H9 (cell line): ENCODE data around the gene PITPNM3. TPM values are rescaled to one million over a fixed set of nuclear protein-coding genes. Genes with fewer than 3 reads are reported as not detected.

Experiments used
- DNase-seq: peaks from one replicate; pipeline ENCODE4 v3.0.0-alpha.2; 2017
- H2AFZ ChIP-seq: one replicate; pipeline ENCODE4 v1.6.1; 2013; ENCODE audit warnings: mild to moderate bottlenecking, low read length, control low read depth, moderate library complexity
- H2AK5ac ChIP-seq: 2 replicates; pipeline ENCODE4 v1.6.1; 2013; ENCODE audit warnings: low read length, control low read depth, mixed read lengths; ENCODE audit not compliant: insufficient read length
- H2BK120ac ChIP-seq: one replicate; pipeline ENCODE4 v1.6.1; 2013; ENCODE audit warnings: low read depth, mild to moderate bottlenecking, low read length, control low read depth, inconsistent platforms; ENCODE audit not compliant: poor library complexity, severe bottlenecking
- H2BK12ac ChIP-seq: 2 replicates; pipeline ENCODE4 v1.6.1; 2013; ENCODE audit warnings: low read length, control low read depth, mixed read lengths, low read depth; ENCODE audit not compliant: insufficient read length
- H2BK15ac ChIP-seq: 2 replicates; pipeline ENCODE4 v1.6.1; 2013; ENCODE audit warnings: low read depth, low read length, control low read depth
- H2BK20ac ChIP-seq: one replicate; pipeline ENCODE4 v1.6.1; 2013; ENCODE audit warnings: low read depth, mild to moderate bottlenecking, low read length, control low read depth, inconsistent platforms; ENCODE audit not compliant: poor library complexity, severe bottlenecking
- H2BK5ac ChIP-seq: 2 replicates; pipeline ENCODE4 v1.6.1; 2013; ENCODE audit warnings: low read length, control low read depth, mixed read lengths; ENCODE audit not compliant: insufficient read length
- H3K14ac ChIP-seq: 2 replicates; pipeline ENCODE4 v1.6.1; 2013; ENCODE audit warnings: low read length, control low read depth; ENCODE audit not compliant: insufficient read depth
- H3K18ac ChIP-seq: 2 replicates; pipeline ENCODE4 v1.6.1; 2013; ENCODE audit warnings: low read depth, mild to moderate bottlenecking, mixed read lengths, low read length, control low read depth; ENCODE audit not compliant: insufficient read length
- H3K23ac ChIP-seq: 2 replicates; pipeline ENCODE4 v1.6.1; 2013; ENCODE audit warnings: low read length, control low read depth, mixed read lengths, low read depth; ENCODE audit not compliant: insufficient read length
- H3K23me2 ChIP-seq: 2 replicates; pipeline ENCODE4 v1.6.1; 2013; ENCODE audit warnings: low read depth, mild to moderate bottlenecking, mixed read lengths, low read length, control low read depth; ENCODE audit not compliant: insufficient read length, poor library complexity, severe bottlenecking
- H3K27ac ChIP-seq: 2 replicates; pipeline ENCODE4 v1.5.1; 2013; ENCODE audit warnings: low read length, control low read depth, mixed read lengths, low read depth; ENCODE audit not compliant: insufficient read length
- H3K27me3 ChIP-seq: 2 replicates; pipeline ENCODE4 v1.6.1; 2013; ENCODE audit warnings: low read length, control low read depth, inconsistent platforms; ENCODE audit not compliant: insufficient read depth
- H3K4ac ChIP-seq: 2 replicates; pipeline ENCODE4 v1.6.1; 2013; ENCODE audit warnings: low read depth, mild to moderate bottlenecking, control low read depth, inconsistent platforms, low read length, moderate library complexity
- H3K4me1 ChIP-seq: 2 replicates; pipeline ENCODE4 v1.6.1; 2013; ENCODE audit warnings: low read length, control low read depth, inconsistent platforms; ENCODE audit not compliant: insufficient read depth
- H3K4me2 ChIP-seq: 2 replicates; pipeline ENCODE4 v1.6.1; 2013; ENCODE audit warnings: low read length, control low read depth, mixed read lengths; ENCODE audit not compliant: insufficient read length, insufficient read depth
- H3K56ac ChIP-seq: 2 replicates; pipeline ENCODE4 v1.6.1; 2013; ENCODE audit warnings: low read depth, mild to moderate bottlenecking, mixed read lengths, low read length, control low read depth; ENCODE audit not compliant: insufficient read length
- H3K79me1 ChIP-seq: 2 replicates; pipeline ENCODE4 v1.6.1; 2013; ENCODE audit warnings: low read depth, mild to moderate bottlenecking, moderate library complexity, low read length, control low read depth, inconsistent platforms; ENCODE audit not compliant: insufficient read depth, poor library complexity, severe bottlenecking
- H3K79me2 ChIP-seq: 2 replicates; pipeline ENCODE4 v1.6.1; 2013; ENCODE audit warnings: low read length, control low read depth, inconsistent platforms; ENCODE audit not compliant: insufficient read depth
- H3K9ac ChIP-seq: 2 replicates; pipeline ENCODE4 v1.6.1; 2013; ENCODE audit warnings: low read length, control low read depth, mixed read lengths; ENCODE audit not compliant: insufficient read length; ENCODE audit errors: extremely low read depth
- H3K9me3 ChIP-seq: one replicate; pipeline ENCODE4 v1.6.1; 2013; ENCODE audit warnings: low read depth, low read length, inconsistent platforms; ENCODE audit not compliant: control insufficient read depth
- H3T11ph ChIP-seq: one replicate; pipeline ENCODE4 v1.6.1; 2013; ENCODE audit warnings: mild to moderate bottlenecking, low read length, control low read depth, inconsistent platforms
- H4K20me1 ChIP-seq: one replicate; pipeline ENCODE4 v1.6.1; 2013; ENCODE audit not compliant: control insufficient read depth, insufficient read length, insufficient read depth
- H4K5ac ChIP-seq: 2 replicates; pipeline ENCODE4 v1.6.1; 2013; ENCODE audit warnings: low read depth, mild to moderate bottlenecking, mixed read lengths, low read length, control low read depth; ENCODE audit not compliant: insufficient read length
- H4K8ac ChIP-seq: replicated peaks from 2 replicates; pipeline ENCODE4 v1.6.1; 2013; ENCODE audit warnings: low read length, control low read depth, mixed read lengths, low read depth; ENCODE audit not compliant: insufficient read length
- H4K91ac ChIP-seq: 2 replicates; pipeline ENCODE4 v1.6.1; 2013; ENCODE audit warnings: low read depth, mild to moderate bottlenecking, moderate library complexity, mixed read lengths, low read length, control low read depth; ENCODE audit not compliant: insufficient read length
- H3K27ac Mint-ChIP-seq, 3 experiments: 2 replicates in 2 of 3; 3 replicates in 1 of 3; pipeline ENCODE4 v1.8.0; 2020 to 2021; ENCODE audit warnings: mixed read lengths in 3 of 3, mild to moderate bottlenecking in 1 of 3, moderate library complexity in 1 of 3
- H3K27me3 Mint-ChIP-seq: 2 replicates; pipeline ENCODE4 v1.8.0; 2021; ENCODE audit warnings: low read depth, mild to moderate bottlenecking, moderate library complexity, mixed read lengths
- H3K36me3 Mint-ChIP-seq, 3 experiments: 2 replicates in 2 of 3; 3 replicates in 1 of 3; pipeline ENCODE4 v1.8.0; 2020 to 2021; ENCODE audit warnings: low read depth in 3 of 3, mixed read lengths in 3 of 3; ENCODE audit not compliant: insufficient read depth in 1 of 3
- H3K4me1 Mint-ChIP-seq, 2 experiments: 2 replicates each; pipeline ENCODE4 v1.8.0; 2020; ENCODE audit warnings: mixed read lengths in 2 of 2
- H3K4me3 Mint-ChIP-seq, 2 experiments: 2 replicates in 1 of 2; 3 replicates in 1 of 2; pipeline ENCODE4 v1.8.0; 2020 to 2021; ENCODE audit warnings: mild to moderate bottlenecking in 2 of 2, mixed read lengths in 2 of 2, moderate library complexity in 1 of 2
- H3K9me3 Mint-ChIP-seq, 2 experiments: 2 replicates in 1 of 2; 3 replicates in 1 of 2; pipeline ENCODE4 v1.8.0; 2020; ENCODE audit warnings: mild to moderate bottlenecking in 2 of 2, mixed read lengths in 2 of 2, moderate library complexity in 1 of 2
- WGBS: extraction: QIAGEN DNeasy Blood & Tissue Kit; methylation state at CpG from one replicate; pipeline ENCODE4 v1.1.7; 2013; ENCODE audit warnings: missing lambda C conversion rate, low lambda C conversion rate, mixed read lengths; ENCODE audit not compliant: insufficient read length; ENCODE audit errors: extremely low coverage; 5-methylcytosine and 5-hydroxymethylcytosine counted together
- total RNA-seq: library from RNA; stranded (reverse); gene quantifications from 2 replicates; pipeline ENCODE4 v1.2.1, GENCODE V29; 2021
- TF ChIP-seq, protein P1 (sequence below): fragments of 200-600 bp; sonication (generic); conservative IDR thresholded peaks from 3 replicates; pipeline ENCODE4 v1.8.0; 2021; ENCODE audit warnings: antibody characterized with exemption, mild to moderate bottlenecking

PITPNM3 gene
- total RNA-seq, 1 experiment from 2014 or later: 3.4 TPM

DNA sequence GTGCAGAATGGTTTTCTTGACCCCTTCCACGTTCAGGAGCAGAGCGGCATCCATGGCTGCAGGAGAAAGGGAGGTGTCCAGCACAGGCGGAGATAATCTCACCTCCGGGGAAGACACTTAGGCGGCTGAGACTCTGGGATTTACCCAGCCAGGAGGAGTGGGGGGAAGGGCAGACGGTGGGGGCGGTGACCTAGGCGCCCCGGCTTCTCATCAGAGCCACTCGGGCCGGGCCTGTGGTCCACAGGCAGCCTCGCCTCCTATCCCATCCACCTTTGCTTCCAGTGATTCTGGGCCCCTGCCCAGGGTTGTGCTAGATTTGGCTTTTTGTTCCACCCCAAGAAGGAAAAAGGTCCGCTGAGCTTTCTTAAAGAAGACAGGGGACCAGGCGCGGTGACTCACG is 121.3 kb downstream of the PITPNM3 start, which contains the start of gene AIPL1:
TSS of gene AIPL1 (minus strand) at position 71 of the 400 bp plus-strand sequence. CDS start at position 54, 17 bp downstream.
- H3K27ac Mint-ChIP-seq: peak within 1 kb of the TSS; percentile 15 to 63 (median 53); a peak in 2 of 7 replicates
- H2BK15ac ChIP-seq: no peak within 1 kb of the TSS
- DNase-seq: peak; percentile 55

More for the DNA sequence above, 121.3 kb downstream of the PITPNM3 start, which contains the start of gene AIPL1:
- H3K79me2 ChIP-seq: no peaks in the 10 kb centered on the region
- TF ChIP-seq, protein P1, sequence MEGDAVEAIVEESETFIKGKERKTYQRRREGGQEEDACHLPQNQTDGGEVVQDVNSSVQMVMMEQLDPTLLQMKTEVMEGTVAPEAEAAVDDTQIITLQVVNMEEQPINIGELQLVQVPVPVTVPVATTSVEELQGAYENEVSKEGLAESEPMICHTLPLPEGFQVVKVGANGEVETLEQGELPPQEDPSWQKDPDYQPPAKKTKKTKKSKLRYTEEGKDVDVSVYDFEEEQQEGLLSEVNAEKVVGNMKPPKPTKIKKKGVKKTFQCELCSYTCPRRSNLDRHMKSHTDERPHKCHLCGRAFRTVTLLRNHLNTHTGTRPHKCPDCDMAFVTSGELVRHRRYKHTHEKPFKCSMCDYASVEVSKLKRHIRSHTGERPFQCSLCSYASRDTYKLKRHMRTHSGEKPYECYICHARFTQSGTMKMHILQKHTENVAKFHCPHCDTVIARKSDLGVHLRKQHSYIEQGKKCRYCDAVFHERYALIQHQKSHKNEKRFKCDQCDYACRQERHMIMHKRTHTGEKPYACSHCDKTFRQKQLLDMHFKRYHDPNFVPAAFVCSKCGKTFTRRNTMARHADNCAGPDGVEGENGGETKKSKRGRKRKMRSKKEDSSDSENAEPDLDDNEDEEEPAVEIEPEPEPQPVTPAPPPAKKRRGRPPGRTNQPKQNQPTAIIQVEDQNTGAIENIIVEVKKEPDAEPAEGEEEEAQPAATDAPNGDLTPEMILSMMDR: no peak
- no peak within 1 kb of the TSS for H4K8ac ChIP-seq
- no peak within 1 kb of the TSS for H3K18ac ChIP-seq
- no peak within 1 kb of the TSS for H2BK120ac ChIP-seq
- H3K9ac ChIP-seq: no peak within 1 kb of the TSS
- H3K4ac ChIP-seq: no peak within 1 kb of the TSS
- H3K4me3 Mint-ChIP-seq: no peak within 1 kb of the TSS
- no peak within 1 kb of the TSS for H2BK12ac ChIP-seq
- H4K20me1 ChIP-seq: no peaks in the 10 kb centered on the region
- no peak within 1 kb of the TSS for H3K4me2 ChIP-seq
- no peak within 1 kb of the TSS for H2AK5ac ChIP-seq
- no peak within 1 kb of the TSS for H3K23ac ChIP-seq
- H3K27me3 Mint-ChIP-seq: peaks cover 3% of the 10 kb centered on the region
- no CpG with 5 or more reads among the region's 16 CpGs for WGBS
- H4K5ac ChIP-seq: no peak within 1 kb of the TSS
- peaks cover 3% of the 10 kb centered on the region; the same call in 1 of the 2 replicates for H3K4me1 ChIP-seq
- no peak within 1 kb of the TSS for H3T11ph ChIP-seq
- no peak within 1 kb of the TSS for H2AFZ ChIP-seq
- peaks cover 37 to 47% of the 10 kb centered on the region in 2 experiments for H3K4me1 Mint-ChIP-seq
- no peak within 1 kb of the TSS for H3K27ac ChIP-seq
- H3K9me3 Mint-ChIP-seq: peaks cover 10 to 18% of the 10 kb centered on the region in 2 experiments
- H3K14ac ChIP-seq: no peak within 1 kb of the TSS
- no peaks in the 10 kb centered on the region for H3K9me3 ChIP-seq
- no peaks in the 10 kb centered on the region for H3K27me3 ChIP-seq
- no peaks in the 10 kb centered on the region for H3K79me1 ChIP-seq
- H2BK5ac ChIP-seq: no peak within 1 kb of the TSS
- H3K56ac ChIP-seq: no peak within 1 kb of the TSS
- peaks cover 8 to 21% (median 11%) of the 10 kb centered on the region in 3 experiments; a peak in 6 of 7 replicates for H3K36me3 Mint-ChIP-seq
- no peak within 1 kb of the TSS for H2BK20ac ChIP-seq
- no peaks in the 10 kb centered on the region for H3K23me2 ChIP-seq
- H4K91ac ChIP-seq: no peak within 1 kb of the TSS
